K562 (cell line): ENCODE measurements around the gene PGAP3. TPM values are rescaled to one million over a fixed set of nuclear protein-coding genes. Genes with fewer than 3 reads are reported as not detected.

Experiments used
- ATAC-seq: fragments of 200-7000 bp; cut with Tn5 transposase; 3 replicates; pipeline ENCODE4 v1.9.1; 2020; ENCODE audit warnings: moderate library complexity
- BruUV-seq: library from RNA; stranded (reverse); fragments of 400-500 nt; replicated peaks from 2 replicates; lab custom pipeline; 2021; lab: Mats Ljungman, UMichigan
- CTCF ChIA-PET: fragments of 300-600 bp; formaldehyde crosslinking; extraction: SDS; loops from one replicate; lab custom pipeline; 2021; ENCODE audit warnings: low intra/inter-chr PET ratio; lab: Yijun Ruan, JAX
- POLR2A ChIA-PET: fragments of 300-600, 350-650 bp; sonication (Branson Sonifier 250); formaldehyde crosslinking; extraction: SDS; loops from one replicate; lab custom pipeline; 2021; ENCODE audit warnings: antibody characterized with exemption, inconsistent platforms; lab: Yijun Ruan, JAX
- DNase-seq, 4 experiments: peaks; one replicate each; pipeline versions ENCODE4 v3.0.0 to v3.0.0-alpha.2; 2011 to 2018; ENCODE audit warnings: low spot score in 3 of 4, mixed read lengths in 3 of 4; ENCODE audit errors: extremely low read depth in 1 of 4
- FAIRE-seq: peaks from 2 replicates; lab custom pipeline; 2011; peaks lifted over from hg19 to GRCh38; lab: Jason Lieb, UNC
- H2AFZ ChIP-seq: 2 replicates; pipeline ENCODE4 v1.6.0; 2011; ENCODE audit warnings: low read depth, low read length, control low read depth, inconsistent platforms
- H3K27ac ChIP-seq: fragments of 200-600 bp; 3 replicates; pipeline ENCODE4 v1.8.0; 2011; ENCODE audit warnings: low read depth, mild to moderate bottlenecking, control low read depth, inconsistent platforms, low read length, moderate library complexity, mixed read lengths; ENCODE audit errors: extremely low read depth
- H3K27me3 ChIP-seq, 2 experiments: fragments of 300-600 bp in 1 of 2; 2 replicates in 1 of 2; 3 replicates in 1 of 2; pipeline versions ENCODE4 v1.6.0 to v1.8.0; 2011; ENCODE audit warnings: inconsistent platforms in 2 of 2, low read length in 2 of 2, mild to moderate bottlenecking in 1 of 2, mixed read lengths in 1 of 2, moderate library complexity in 1 of 2; ENCODE audit not compliant: control insufficient read depth in 2 of 2, insufficient read depth in 2 of 2
- H3K36me3 ChIP-seq: fragments of 300-600 bp; 3 replicates; pipeline ENCODE4 v1.8.0; 2011; ENCODE audit warnings: mild to moderate bottlenecking, low read length, inconsistent platforms; ENCODE audit not compliant: control insufficient read depth, insufficient read depth
- H3K4me1 ChIP-seq, 2 experiments: fragments of 200-600 bp in 1 of 2; replicated peaks in 1 of 2; 2 replicates in 1 of 2; 3 replicates in 1 of 2; pipeline versions ENCODE4 v1.5.1 to v1.8.0; 2011; ENCODE audit warnings: inconsistent platforms in 2 of 2, low read length in 2 of 2, mild to moderate bottlenecking in 1 of 2, mixed read lengths in 1 of 2, moderate library complexity in 1 of 2; ENCODE audit not compliant: control insufficient read depth in 2 of 2, insufficient read depth in 2 of 2
- H3K4me2 ChIP-seq: 2 replicates; pipeline ENCODE4 v1.6.1; 2011; ENCODE audit warnings: low read length, control low read depth, inconsistent platforms, mixed read lengths; ENCODE audit not compliant: insufficient read depth
- H3K4me3 ChIP-seq: fragments of 200-600 bp; sonication (generic), shearing (Covaris generic); 2 replicates; pipeline ENCODE4 v1.5.1; 2016; ENCODE audit warnings: control low read depth, inconsistent platforms
- H3K79me2 ChIP-seq: fragments of 200-600 bp; 3 replicates; pipeline ENCODE4 v1.8.0; 2011; ENCODE audit warnings: low read length, inconsistent platforms; ENCODE audit not compliant: control insufficient read depth, insufficient read depth
- H3K9ac ChIP-seq, 2 experiments: 2 replicates each; pipeline versions ENCODE4 v1.6.0 to v1.6.1; 2011; ENCODE audit warnings: low read depth in 2 of 2, low read length in 2 of 2, control low read depth in 1 of 2, inconsistent platforms in 1 of 2, mild to moderate bottlenecking in 1 of 2, mixed read lengths in 1 of 2; ENCODE audit not compliant: insufficient read depth in 1 of 2
- H3K9me1 ChIP-seq: one replicate; pipeline ENCODE4 v1.6.0; 2011; ENCODE audit warnings: inconsistent platforms, mild to moderate bottlenecking, low read length, moderate library complexity; ENCODE audit not compliant: control insufficient read depth, insufficient read depth
- H3K9me3 ChIP-seq: replicated peaks from 2 replicates; pipeline ENCODE4 v1.5.1; 2011; ENCODE audit warnings: low read depth, low read length, inconsistent platforms; ENCODE audit not compliant: control insufficient read depth, insufficient read depth
- H4K20me1 ChIP-seq: replicated peaks from 2 replicates; pipeline ENCODE4 v1.6.1; 2011; ENCODE audit warnings: low read length, inconsistent platforms, mixed read lengths; ENCODE audit not compliant: control insufficient read depth, insufficient read depth
- ELK1 ChIP-seq: sonication (generic); formaldehyde crosslinking; IDR thresholded peaks from 2 replicates; pipeline ENCODE4 v1.8.1; 2022; ENCODE audit warnings: missing genetic modification reagents
- GTF2B ChIP-seq: IDR thresholded peaks from 2 replicates; pipeline ENCODE4 v1.6.1; 2011; ENCODE audit not compliant: insufficient read length; ENCODE audit errors: extremely low read depth
- JUNB ChIP-seq: fragments of 450-650 bp; formaldehyde crosslinking; conservative IDR thresholded peaks from 2 replicates; pipeline ENCODE4 v1.4.0; 2020; ENCODE audit warnings: mild to moderate bottlenecking
- POU5F1 ChIP-seq: fragments of 150-350 bp; IDR thresholded peaks from 2 replicates; pipeline ENCODE4 v1.6.1; 2014; ENCODE audit warnings: borderline replicate concordance, low read length, low read depth, mild to moderate bottlenecking; ENCODE audit not compliant: partially characterized antibody
- RBM25 ChIP-seq: fragments of 200-400 bp; formaldehyde crosslinking; IDR thresholded peaks from 2 replicates; pipeline ENCODE4 v1.6.1; 2018; ENCODE audit warnings: low read length, low read depth, moderate library complexity; ENCODE audit not compliant: severe bottlenecking
- ZBTB7A ChIP-seq: IDR thresholded peaks from 2 replicates; pipeline ENCODE4 v1.6.1; 2011; ENCODE audit warnings: low read depth, mild to moderate bottlenecking, low read length, moderate library complexity, borderline replicate concordance; ENCODE audit not compliant: control insufficient read depth
- ZC3H8 ChIP-seq: fragments of 450-650 bp; IDR thresholded peaks from 2 replicates; pipeline ENCODE4 v1.6.1; 2017
- ZNF184 ChIP-seq: sonication (generic); formaldehyde crosslinking; IDR thresholded peaks from 2 replicates; pipeline ENCODE4 v1.5.0; 2020; ENCODE audit warnings: missing genetic modification reagents
- ZNF766 ChIP-seq: fragments of 200-800 bp; sonication (Bioruptor generic); conservative IDR thresholded peaks from 2 replicates; pipeline ENCODE4 v1.6.1; 2016; ENCODE audit warnings: missing genetic modification characterization, missing compliant biosample characterization
- WGBS: fragments of 100-300 bp; shearing (Covaris generic); methylation state at CpG from one replicate; pipeline ENCODE4 v1.1.6; 2016; ENCODE audit warnings: low coverage, mixed read lengths; ENCODE audit not compliant: insufficient coverage; ENCODE audit errors: missing lambda C conversion rate; 5-methylcytosine and 5-hydroxymethylcytosine counted together
- in situ Hi-C: fragments of 300-500 bp; cut with MboI; formaldehyde crosslinking; loops from 4 replicates; pipeline ENCODE4 v1.15.0; 2018; ENCODE audit warnings: inconsistent platforms, mixed read lengths
- intact Hi-C: fragments of 100-400 bp; cut with micrococcal nuclease; formaldehyde crosslinking; loops from 2 replicates; pipeline ENCODE4 v1.14.2; 2022
- polyA plus RNA-seq, 8 experiments: library from polyadenylated mRNA; depleted of rRNA in 4 of 8; stranded (reverse) in 5 of 8; unstranded in 3 of 8; fragments of >200 nt; fragmentation: Nextera tagmentation in 2 of 8; fragmentation: Illumina TruSeq in 1 of 8; extraction: Ambion mirVana in 2 of 8; extraction: Trizol in 1 of 8; gene quantifications; 2 replicates each; pipeline versions ENCODE4 v1.2.1 to v1.2.3, GENCODE V29; 2011 to 2014; ENCODE audit warnings: inconsistent platforms in 1 of 8, missing spikeins in 1 of 8
- total RNA-seq, 7 experiments: library from RNA; depleted of rRNA in 6 of 7; stranded (reverse); fragments of >200 nt in 6 of 7; fragmentation: Illumina TruSeq in 2 of 7; extraction: Trizol in 2 of 7; gene quantifications; 2 replicates each; pipeline versions ENCODE4 v1.2.1 to v1.2.3, GENCODE V29; 2011 to 2021; ENCODE audit warnings: low replicate concordance in 1 of 7
- TF ChIP-seq, protein P1 (sequence below), 2 experiments: fragments of 450-650 bp; IDR thresholded peaks; 2 replicates each; pipeline ENCODE4 v1.6.1; 2016
- TF ChIP-seq, protein P2 (sequence below): fragments of 200-800 bp; sonication (Bioruptor generic); IDR thresholded peaks from 2 replicates; pipeline ENCODE4 v1.6.1; 2017; ENCODE audit warnings: missing genetic modification characterization, missing compliant biosample characterization
- TF ChIP-seq, protein P3 (sequence below): fragments of 250-450 bp; sonication (Bioruptor Pico); IDR thresholded peaks from 2 replicates; pipeline ENCODE4 v1.5.0; 2020; ENCODE audit warnings: mild to moderate bottlenecking, borderline replicate concordance

Gene PGAP3
- total and polyA plus RNA-seq, 9 of the 15 experiments (the other 6 are each of a cell fraction or from before 2014, with no cell fraction given), result 0.38 to 9.4 (median 4.5) TPM

- no peak for TF ChIP-seq GTF2B
- TF ChIP-seq POU5F1, result no peak
- no peak for TF ChIP-seq ZNF184 (CRISPR knock-in tag)
- TF ChIP-seq ZNF766 (CRISPR knock-in tag), result no peak
- peak; percentile 82 for TF ChIP-seq RBM25
- TF ChIP-seq, protein P1, sequence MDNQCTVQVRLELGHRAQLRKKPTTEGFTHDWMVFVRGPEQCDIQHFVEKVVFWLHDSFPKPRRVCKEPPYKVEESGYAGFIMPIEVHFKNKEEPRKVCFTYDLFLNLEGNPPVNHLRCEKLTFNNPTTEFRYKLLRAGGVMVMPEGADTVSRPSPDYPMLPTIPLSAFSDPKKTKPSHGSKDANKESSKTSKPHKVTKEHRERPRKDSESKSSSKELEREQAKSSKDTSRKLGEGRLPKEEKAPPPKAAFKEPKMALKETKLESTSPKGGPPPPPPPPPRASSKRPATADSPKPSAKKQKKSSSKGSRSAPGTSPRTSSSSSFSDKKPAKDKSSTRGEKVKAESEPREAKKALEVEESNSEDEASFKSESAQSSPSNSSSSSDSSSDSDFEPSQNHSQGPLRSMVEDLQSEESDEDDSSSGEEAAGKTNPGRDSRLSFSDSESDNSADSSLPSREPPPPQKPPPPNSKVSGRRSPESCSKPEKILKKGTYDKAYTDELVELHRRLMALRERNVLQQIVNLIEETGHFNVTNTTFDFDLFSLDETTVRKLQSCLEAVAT (IDR thresholded peaks at IDR 0.05), result no peak
Observed at GRCh38 chr17:39663688-39664580, 23.9 kb downstream of the PGAP3 start (continued).

GRCh38 chr17:39663340-39663687, 24.5 kb downstream of the PGAP3 start:
- 35% methylated on average over 3 of the region's 4 CpGs for WGBS
- CTCF ChIA-PET, result interaction anchor here (0.7 kb wide), 1 partner anchor 10 kb away, joined by 3 read pairs; no protein-coding TSS in a partner anchor
- TF ChIP-seq ZC3H8 (no peak), JUNB (CRISPR knock-in tag) (no peak), ZBTB7A (peak; percentile 46; the same call in 1 of the 2 replicates), ELK1 (no peak)
- TF ChIP-seq, protein P2, sequence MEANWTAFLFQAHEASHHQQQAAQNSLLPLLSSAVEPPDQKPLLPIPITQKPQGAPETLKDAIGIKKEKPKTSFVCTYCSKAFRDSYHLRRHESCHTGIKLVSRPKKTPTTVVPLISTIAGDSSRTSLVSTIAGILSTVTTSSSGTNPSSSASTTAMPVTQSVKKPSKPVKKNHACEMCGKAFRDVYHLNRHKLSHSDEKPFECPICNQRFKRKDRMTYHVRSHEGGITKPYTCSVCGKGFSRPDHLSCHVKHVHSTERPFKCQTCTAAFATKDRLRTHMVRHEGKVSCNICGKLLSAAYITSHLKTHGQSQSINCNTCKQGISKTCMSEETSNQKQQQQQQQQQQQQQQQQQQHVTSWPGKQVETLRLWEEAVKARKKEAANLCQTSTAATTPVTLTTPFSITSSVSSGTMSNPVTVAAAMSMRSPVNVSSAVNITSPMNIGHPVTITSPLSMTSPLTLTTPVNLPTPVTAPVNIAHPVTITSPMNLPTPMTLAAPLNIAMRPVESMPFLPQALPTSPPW (CRISPR knock-in tag), result peak; percentile 63; the same call in 1 of the 2 replicates
- TF ChIP-seq, protein P3, sequence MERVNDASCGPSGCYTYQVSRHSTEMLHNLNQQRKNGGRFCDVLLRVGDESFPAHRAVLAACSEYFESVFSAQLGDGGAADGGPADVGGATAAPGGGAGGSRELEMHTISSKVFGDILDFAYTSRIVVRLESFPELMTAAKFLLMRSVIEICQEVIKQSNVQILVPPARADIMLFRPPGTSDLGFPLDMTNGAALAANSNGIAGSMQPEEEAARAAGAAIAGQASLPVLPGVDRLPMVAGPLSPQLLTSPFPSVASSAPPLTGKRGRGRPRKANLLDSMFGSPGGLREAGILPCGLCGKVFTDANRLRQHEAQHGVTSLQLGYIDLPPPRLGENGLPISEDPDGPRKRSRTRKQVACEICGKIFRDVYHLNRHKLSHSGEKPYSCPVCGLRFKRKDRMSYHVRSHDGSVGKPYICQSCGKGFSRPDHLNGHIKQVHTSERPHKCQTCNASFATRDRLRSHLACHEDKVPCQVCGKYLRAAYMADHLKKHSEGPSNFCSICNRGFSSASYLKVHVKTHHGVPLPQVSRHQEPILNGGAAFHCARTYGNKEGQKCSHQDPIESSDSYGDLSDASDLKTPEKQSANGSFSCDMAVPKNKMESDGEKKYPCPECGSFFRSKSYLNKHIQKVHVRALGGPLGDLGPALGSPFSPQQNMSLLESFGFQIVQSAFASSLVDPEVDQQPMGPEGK (CRISPR knock-in tag), result no peak

More at GRCh38 chr17:39663340-39663687, 24.5 kb downstream of the PGAP3 start:
- DNase-seq (peak in 2 of 4 experiments; percentile 45 to 46), ATAC-seq (no peak), FAIRE-seq (no peak)
- no peaks in the 10 kb centered on the region for H4K20me1 ChIP-seq
- BruUV-seq, result no TSS peak
- no peak overlapping the region for H3K4me2 ChIP-seq
- H3K9me1 ChIP-seq, result no peaks in the 10 kb centered on the region
- H3K27me3 ChIP-seq, result no peaks in the 10 kb centered on the region
- H3K9ac ChIP-seq, result no peak overlapping the region
- no peak overlapping the region for H2AFZ ChIP-seq
- intact Hi-C loops (no loop called here), in situ Hi-C loops (no loop called here)
- POLR2A ChIA-PET, result interaction anchor here (0.7 to 1.0 kb wide), 3 partner anchors 12 to 25 kb away, joined by 3 to 4 read pairs (median 4); partner anchors contain the start of gene PGAP3
- H3K4me3 ChIP-seq, result no peak overlapping the region
- peaks cover 47% of the 10 kb centered on the region; the same call in 1 of the 3 replicates for H3K36me3 ChIP-seq
- H3K4me1 ChIP-seq, result peaks cover 25 to 82% of the 10 kb centered on the region in 2 experiments
- no peaks in the 10 kb centered on the region for H3K9me3 ChIP-seq
- 0 out of 3 replicates have a peak, but pooled peaks cover 2% of the 10 kb centered on the region for H3K79me2 ChIP-seq
- no peak overlapping the region for H3K27ac ChIP-seq
